Activated naive CD4-positive, alpha-beta T cell treated with anti-CD3 and anti-CD28 coated beads, Interleukin-2, amount 50 U/mL, for 24 hours (primary cell): ENCODE data around the gene AKAP13.
"Not testable (repeated sequence)": the region's sequence is repeated elsewhere in the genome, so short reads cannot be mapped to it uniquely, and the experiment has no call there.

ENCODE experiments used
- H3K27ac Mint-ChIP-seq: one replicate; pipeline ENCODE4 v1.8.0; 2021; ENCODE audit warnings: mild to moderate bottlenecking, mixed read lengths
- H3K27me3 Mint-ChIP-seq: one replicate; pipeline ENCODE4 v1.8.0; 2021; ENCODE audit warnings: mixed read lengths
- H3K36me3 Mint-ChIP-seq: one replicate; pipeline ENCODE4 v1.8.0; 2021; ENCODE audit warnings: mixed read lengths
- H3K4me1 Mint-ChIP-seq: one replicate; pipeline ENCODE4 v1.8.0; 2021; ENCODE audit warnings: mixed read lengths
- H3K4me3 Mint-ChIP-seq: one replicate; pipeline ENCODE4 v1.8.0; 2021; ENCODE audit warnings: mild to moderate bottlenecking, mixed read lengths
- H3K9me3 Mint-ChIP-seq: one replicate; pipeline ENCODE4 v1.8.0; 2021; ENCODE audit warnings: mixed read lengths

The AKAP13 gene

GRCh38 chr15:85630311-85630710, 249.9 kb downstream of the AKAP13 start:
- Mint-ChIP-seq H3K9me3 (no peaks in the 10 kb centered on the region), H3K27me3 (no peaks in the 10 kb centered on the region), H3K4me1 (peaks cover 37% of the 10 kb centered on the region), H3K4me3 (no peak overlapping the region), H3K27ac (no peak overlapping the region), H3K36me3 (peaks cover 12% of the 10 kb centered on the region)

GRCh38 chr15:85631018-85631417, 250.6 kb downstream of the AKAP13 start:
- H3K27me3 Mint-ChIP-seq = no peaks in the 10 kb centered on the region
- peaks cover 35% of the 10 kb centered on the region for H3K4me1 Mint-ChIP-seq
- H3K9me3 Mint-ChIP-seq = no peaks in the 10 kb centered on the region
- H3K4me3 Mint-ChIP-seq = no peak overlapping the region
- no peak overlapping the region for H3K27ac Mint-ChIP-seq
- peaks cover 10% of the 10 kb centered on the region for H3K36me3 Mint-ChIP-seq

- H3K4me3 Mint-ChIP-seq = no peak overlapping the region
- H3K27me3 Mint-ChIP-seq = no peaks in the 10 kb centered on the region
- H3K9me3 Mint-ChIP-seq = no peaks in the 10 kb centered on the region
- H3K36me3 Mint-ChIP-seq = peaks cover 12% of the 10 kb centered on the region
- H3K4me1 Mint-ChIP-seq = peaks cover 38% of the 10 kb centered on the region
- no peak overlapping the region for H3K27ac Mint-ChIP-seq
Observed at GRCh38 chr15:85632014-85632413, 251.6 kb downstream of the AKAP13 start.

DNA sequence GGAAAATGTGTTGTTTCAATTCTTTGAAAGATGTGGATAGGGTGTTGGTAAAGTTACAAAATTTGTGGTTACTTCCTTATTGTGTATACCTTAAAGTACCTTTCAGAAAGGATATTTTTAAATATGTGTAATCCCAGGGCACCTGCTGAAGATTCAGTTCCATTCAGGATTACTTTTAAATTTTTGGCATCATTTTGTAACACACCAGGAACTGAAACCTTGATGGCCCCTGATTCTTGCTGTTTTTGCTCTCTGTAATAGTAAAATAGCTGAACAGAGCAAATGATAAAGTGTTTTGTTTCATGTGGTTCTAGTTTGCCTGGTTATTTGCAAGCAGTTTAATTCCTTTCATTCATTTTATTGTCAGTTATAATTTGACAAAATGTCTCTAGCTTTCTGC, 253.5 kb downstream of the AKAP13 start:
- H3K36me3 Mint-ChIP-seq = peaks cover 14% of the 10 kb centered on the region
- no peaks in the 10 kb centered on the region for H3K9me3 Mint-ChIP-seq
- H3K4me3 Mint-ChIP-seq = no peak overlapping the region
- no peak overlapping the region for H3K27ac Mint-ChIP-seq
- no peaks in the 10 kb centered on the region for H3K27me3 Mint-ChIP-seq
- H3K4me1 Mint-ChIP-seq = peaks cover 40% of the 10 kb centered on the region

DNA sequence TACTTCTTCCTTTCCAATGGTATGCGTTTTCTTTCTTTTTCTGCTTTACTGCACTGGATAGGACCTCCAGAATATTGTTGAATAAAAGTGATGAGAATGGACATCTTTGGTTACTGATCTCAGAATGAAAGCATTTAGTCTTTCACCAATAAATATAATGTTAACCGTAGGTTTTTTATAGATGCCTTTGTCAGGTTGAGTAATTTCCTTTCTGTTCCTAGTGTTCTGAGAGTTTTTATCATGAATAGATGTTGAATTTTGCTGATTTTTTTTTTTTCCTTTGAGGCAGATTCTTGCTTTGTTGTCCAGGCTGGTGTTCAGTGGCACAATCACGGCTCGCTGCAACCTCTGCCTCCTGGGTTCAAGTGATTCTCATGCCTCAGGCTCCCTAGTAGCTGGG, 255.9 kb downstream of the AKAP13 start:
- Mint-ChIP-seq H3K27me3 (no peaks in the 10 kb centered on the region), H3K4me3 (no peak overlapping the region), H3K36me3 (peaks cover 13% of the 10 kb centered on the region), H3K4me1 (peaks cover 39% of the 10 kb centered on the region), H3K27ac (no peak overlapping the region), H3K9me3 (no peaks in the 10 kb centered on the region)

GRCh38 chr15:85639752-85640381, 259.5 kb downstream of the AKAP13 start:
- no peak overlapping the region for H3K4me3 Mint-ChIP-seq
- H3K4me1 Mint-ChIP-seq = peaks cover 42% of the 10 kb centered on the region
- peaks cover 19% of the 10 kb centered on the region for H3K36me3 Mint-ChIP-seq
- no peak overlapping the region for H3K27ac Mint-ChIP-seq
- H3K27me3 Mint-ChIP-seq = no peaks in the 10 kb centered on the region
- H3K9me3 Mint-ChIP-seq = no peaks in the 10 kb centered on the region

- H3K9me3 Mint-ChIP-seq = no peaks in the 10 kb centered on the region
- H3K27ac Mint-ChIP-seq = no peak overlapping the region
- H3K36me3 Mint-ChIP-seq = peaks cover 24% of the 10 kb centered on the region
- no peak overlapping the region for H3K4me3 Mint-ChIP-seq
- peaks cover 48% of the 10 kb centered on the region for H3K4me1 Mint-ChIP-seq
- no peaks in the 10 kb centered on the region for H3K27me3 Mint-ChIP-seq
Observed at GRCh38 chr15:85642065-85642692, 261.8 kb downstream of the AKAP13 start.

GRCh38 chr15:85642693-85643066, 262.3 kb downstream of the AKAP13 start:
- no peaks in the 10 kb centered on the region for H3K9me3 Mint-ChIP-seq
- H3K27ac Mint-ChIP-seq = no peak overlapping the region
- H3K4me1 Mint-ChIP-seq = peaks cover 44% of the 10 kb centered on the region
- peaks cover 25% of the 10 kb centered on the region for H3K36me3 Mint-ChIP-seq
- H3K4me3 Mint-ChIP-seq = no peak overlapping the region
- H3K27me3 Mint-ChIP-seq = no peaks in the 10 kb centered on the region

DNA sequence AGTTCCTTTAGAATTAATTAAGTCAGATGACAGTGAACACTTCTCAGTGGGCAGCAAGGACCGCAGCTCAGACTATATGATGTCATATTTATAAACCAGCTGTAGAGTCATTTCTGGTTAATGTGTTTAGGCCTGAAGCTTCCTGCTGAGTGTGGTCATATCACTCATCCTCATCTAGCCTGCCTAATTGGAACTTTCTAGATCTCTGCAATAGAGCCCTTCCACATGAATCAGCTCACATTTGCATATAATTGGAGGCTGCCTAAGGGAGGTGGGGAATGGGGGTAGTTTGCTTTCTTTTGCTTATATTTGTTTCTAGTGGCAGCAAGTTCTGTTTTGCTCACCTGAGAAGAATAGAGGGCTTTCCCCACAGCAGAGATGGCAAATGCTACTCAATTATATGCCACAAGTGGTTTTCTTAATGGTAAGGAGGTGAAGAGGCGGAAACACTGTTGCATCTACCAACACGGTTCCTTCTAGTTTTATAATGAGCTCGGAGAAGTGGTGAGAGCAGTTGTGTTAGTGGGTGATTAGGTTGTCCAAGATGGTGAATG, 266.2 kb downstream of the AKAP13 start:
- Mint-ChIP-seq H3K36me3 (peaks cover 21% of the 10 kb centered on the region), H3K4me1 (peaks cover 43% of the 10 kb centered on the region), H3K9me3 (no peaks in the 10 kb centered on the region), H3K27ac (peak overlapping the region; percentile 53), H3K4me3 (no peak overlapping the region), H3K27me3 (no peaks in the 10 kb centered on the region)

GRCh38 chr15:85649372-85649771, 269.0 kb downstream of the AKAP13 start:
- no peaks in the 10 kb centered on the region for H3K9me3 Mint-ChIP-seq
- no peak overlapping the region for H3K4me3 Mint-ChIP-seq
- H3K4me1 Mint-ChIP-seq = peaks cover 34% of the 10 kb centered on the region
- H3K36me3 Mint-ChIP-seq = peaks cover 15% of the 10 kb centered on the region
- peak overlapping the region; percentile 18 for H3K27ac Mint-ChIP-seq
- H3K27me3 Mint-ChIP-seq = no peaks in the 10 kb centered on the region

GRCh38 chr15:85651548-85651947, 271.1 kb downstream of the AKAP13 start:
- peaks cover 15% of the 10 kb centered on the region for H3K4me1 Mint-ChIP-seq
- H3K36me3 Mint-ChIP-seq = peaks cover 10% of the 10 kb centered on the region
- H3K4me3 Mint-ChIP-seq = no peak overlapping the region
- no peaks in the 10 kb centered on the region for H3K27me3 Mint-ChIP-seq
- H3K27ac Mint-ChIP-seq = no peak overlapping the region
- no peaks in the 10 kb centered on the region for H3K9me3 Mint-ChIP-seq

GRCh38 chr15:85652457-85652856, 272.1 kb downstream of the AKAP13 start:
- peaks cover 7% of the 10 kb centered on the region for H3K36me3 Mint-ChIP-seq
- H3K9me3 Mint-ChIP-seq = no peaks in the 10 kb centered on the region
- H3K4me1 Mint-ChIP-seq = peaks cover 10% of the 10 kb centered on the region
- no peaks in the 10 kb centered on the region for H3K27me3 Mint-ChIP-seq
- peak overlapping the region; percentile 14 for H3K27ac Mint-ChIP-seq
- no peak overlapping the region for H3K4me3 Mint-ChIP-seq

DNA sequence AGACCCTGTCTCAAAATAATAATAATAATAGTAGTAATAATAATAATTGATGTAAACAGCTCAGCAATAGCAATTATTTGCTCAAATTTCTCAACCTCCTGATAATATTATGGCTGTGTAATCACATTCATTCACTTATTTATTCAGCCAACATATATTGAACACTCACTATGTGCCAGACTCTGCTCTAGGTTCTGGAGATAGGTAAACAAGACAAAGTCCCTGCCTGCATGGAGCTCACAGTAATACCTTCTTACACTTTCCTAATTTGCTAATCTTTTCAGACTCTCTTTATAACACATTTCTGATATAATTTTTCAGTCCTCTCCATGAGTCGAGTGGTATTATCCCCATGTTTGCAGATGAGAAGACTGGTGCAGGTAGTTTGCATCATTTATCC, 276.7 kb downstream of the AKAP13 start:
- Mint-ChIP-seq H3K4me3 (no peak overlapping the region), H3K27me3 (no peaks in the 10 kb centered on the region), H3K9me3 (no peaks in the 10 kb centered on the region), H3K36me3 (peaks cover 12% of the 10 kb centered on the region), H3K27ac (no peak overlapping the region), H3K4me1 (no peaks in the 10 kb centered on the region)

DNA sequence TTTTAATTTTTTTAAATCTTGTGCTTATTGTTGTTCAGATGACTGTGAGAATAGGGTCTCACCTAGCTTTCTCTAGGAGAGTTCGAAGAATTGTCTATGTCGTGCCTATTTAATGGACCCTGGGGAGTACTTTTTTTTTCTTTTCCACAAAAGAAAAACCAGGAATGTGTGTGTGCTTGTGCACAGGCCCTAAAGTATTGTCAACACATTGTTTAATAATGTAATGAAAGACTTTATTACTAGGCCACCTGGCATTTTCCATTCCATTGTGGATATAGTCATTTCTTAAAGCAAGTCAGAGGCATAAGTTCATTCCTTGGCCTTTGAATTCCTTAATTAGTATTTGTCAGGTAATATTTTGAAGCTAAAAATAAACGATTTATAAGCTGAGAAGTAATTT, 278.4 kb downstream of the AKAP13 start:
- no peak overlapping the region for H3K4me3 Mint-ChIP-seq

GRCh38 chr15:85661859-85662258, 281.5 kb downstream of the AKAP13 start:
- peak overlapping the region; percentile 10 for H3K27ac Mint-ChIP-seq
- H3K36me3 Mint-ChIP-seq = peaks cover 30% of the 10 kb centered on the region
- peaks cover 5% of the 10 kb centered on the region for H3K4me1 Mint-ChIP-seq
- no peaks in the 10 kb centered on the region for H3K27me3 Mint-ChIP-seq
- H3K4me3 Mint-ChIP-seq = no peak overlapping the region
- H3K9me3 Mint-ChIP-seq = no peaks in the 10 kb centered on the region

More for the DNA sequence above, 278.4 kb downstream of the AKAP13 start:
- H3K36me3 Mint-ChIP-seq = peaks cover 14% of the 10 kb centered on the region
- H3K27ac Mint-ChIP-seq = no peak overlapping the region
- no peaks in the 10 kb centered on the region for H3K4me1 Mint-ChIP-seq
- no peaks in the 10 kb centered on the region for H3K27me3 Mint-ChIP-seq
- no peaks in the 10 kb centered on the region for H3K9me3 Mint-ChIP-seq

GRCh38 chr15:85665677-85666076, 285.3 kb downstream of the AKAP13 start:
- not testable (repeated sequence) for H3K9me3 Mint-ChIP-seq, H3K27me3 Mint-ChIP-seq, H3K27ac Mint-ChIP-seq, H3K4me3 Mint-ChIP-seq
- Mint-ChIP-seq H3K36me3 (peaks cover 29% of the 10 kb centered on the region), H3K4me1 (peaks cover 28% of the 10 kb centered on the region)
